GM19351 (cell line): ENCODE results near the gene ADRA2C.

Experiments used
- ATAC-seq: cut with Tn5 transposase; IDR thresholded peaks from one replicate; pipeline ENCODE4 v1.9.1; 2021; ENCODE audit warnings: mild to moderate bottlenecking, moderate library complexity; ENCODE audit not compliant: unreplicated experiment

ADRA2C gene

GRCh38 chr4:3756343-3757059 is 9.7 kb upstream of the ADRA2C start:
- ATAC-seq = no peak

- no peak for ATAC-seq
Observed at GRCh38 chr4:3759236-3759635, 6.9 kb upstream of the ADRA2C start.

GRCh38 chr4:3760346-3760745 is 5.8 kb upstream of the ADRA2C start:
- ATAC-seq = no peak

- no peak for ATAC-seq
Observed at GRCh38 chr4:3760841-3761240, 5.3 kb upstream of the ADRA2C start.

GRCh38 chr4:3762264-3762663 is 3.9 kb upstream of the ADRA2C start:
- ATAC-seq = no peak

- no peak for ATAC-seq
Observed at GRCh38 chr4:3762753-3763549, 3.2 kb upstream of the ADRA2C start.

GRCh38 chr4:3765271-3766035 is 732 bp upstream of the ADRA2C start:
- no peak for ATAC-seq

GRCh38 chr4:3766785-3767569 is 792 bp downstream of the ADRA2C start:
- ATAC-seq = no peak

GRCh38 chr4:3767570-3768288 is 1.5 kb downstream of the ADRA2C start:
- no peak for ATAC-seq

- no peak for ATAC-seq
Observed at GRCh38 chr4:3768842-3769641, 2.9 kb downstream of the ADRA2C start.

- no peak for ATAC-seq
Observed at GRCh38 chr4:3769642-3770184, 3.5 kb downstream of the ADRA2C start.

GRCh38 chr4:3770323-3771163 is 4.4 kb downstream of the ADRA2C start:
- ATAC-seq = no peak

GRCh38 chr4:3771164-3771809 is 5.1 kb downstream of the ADRA2C start:
- no peak for ATAC-seq

GRCh38 chr4:3771939-3772495 is 5.8 kb downstream of the ADRA2C start:
- ATAC-seq = no peak

- ATAC-seq = no peak
Observed at GRCh38 chr4:3772632-3773031, 6.4 kb downstream of the ADRA2C start.

- ATAC-seq = no peak
Observed at GRCh38 chr4:3773552-3774001, 7.4 kb downstream of the ADRA2C start.

GRCh38 chr4:3774253-3774883 is 8.2 kb downstream of the ADRA2C start:
- no peak for ATAC-seq
